WTC11 (cell line): Measurements from ENCODE around the gene ZCCHC7. TPM values are rescaled to one million over a fixed set of nuclear protein-coding genes. Genes with fewer than 3 reads are reported as not detected.

Experiments
- ATAC-seq: fragments of 200-7000 bp; cut with Tn5 transposase; 2 replicates; pipeline ENCODE4 v1.10.0; 2021; ENCODE audit warnings: mild to moderate bottlenecking, moderate library complexity
- CTCF ChIA-PET: fragments of 300-600 bp; sonication (Branson Sonifier 250); formaldehyde crosslinking; loops from one replicate; lab custom pipeline; 2021; ENCODE audit warnings: antibody characterized with exemption; lab: Charles Lee
- POLR2A ChIA-PET: fragments of 350-600 bp; sonication (Branson Sonifier 250); formaldehyde crosslinking; loops from one replicate; lab custom pipeline; 2021; ENCODE audit warnings: antibody characterized with exemption; lab: Charles Lee
- DNase-seq: peaks from one replicate; pipeline ENCODE4 v3.0.0; 2021; ENCODE audit warnings: low spot score
- H3K27ac Mint-ChIP-seq: 2 replicates; pipeline ENCODE4 v1.8.0; 2021; ENCODE audit warnings: mixed read lengths
- H3K27me3 Mint-ChIP-seq: 2 replicates; pipeline ENCODE4 v1.8.0; 2021; ENCODE audit warnings: low read depth, mild to moderate bottlenecking, moderate library complexity, mixed read lengths
- H3K36me3 Mint-ChIP-seq: 2 replicates; pipeline ENCODE4 v1.8.0; 2021; ENCODE audit warnings: mixed read lengths
- H3K4me1 Mint-ChIP-seq: 2 replicates; pipeline ENCODE4 v1.8.0; 2022; ENCODE audit warnings: mixed read lengths
- H3K4me3 Mint-ChIP-seq: 2 replicates; pipeline ENCODE4 v1.8.0; 2021; ENCODE audit warnings: mild to moderate bottlenecking, moderate library complexity, mixed read lengths
- H3K9me3 Mint-ChIP-seq: 2 replicates; pipeline ENCODE4 v1.8.0; 2021; ENCODE audit warnings: mixed read lengths
- ATF6 ChIP-seq: sonication (generic); formaldehyde crosslinking; IDR thresholded peaks from 2 replicates; pipeline ENCODE4 v1.8.1; 2023; ENCODE audit warnings: mild to moderate bottlenecking, missing genetic modification reagents
- CREB1 ChIP-seq: sonication (generic); formaldehyde crosslinking; IDR thresholded peaks from 2 replicates; pipeline ENCODE4 v1.8.0; 2023; ENCODE audit warnings: mild to moderate bottlenecking, missing genetic modification reagents
- CTCF ChIP-seq: fragments of 200-600 bp; IDR thresholded peaks from 2 replicates; pipeline ENCODE4 v1.8.0; 2022; ENCODE audit warnings: antibody characterized with exemption
- FOXK1 ChIP-seq: sonication (generic); formaldehyde crosslinking; IDR thresholded peaks from 2 replicates; pipeline ENCODE4 v1.8.0; 2022; ENCODE audit warnings: mild to moderate bottlenecking, moderate library complexity, missing genetic modification reagents
- FOXP1 ChIP-seq: sonication (generic); formaldehyde crosslinking; IDR thresholded peaks from 2 replicates; pipeline ENCODE4 v1.8.0; 2022; ENCODE audit warnings: missing genetic modification reagents, mild to moderate bottlenecking, moderate library complexity, borderline replicate concordance
- FOXP4 ChIP-seq: sonication (generic); formaldehyde crosslinking; IDR thresholded peaks from 2 replicates; pipeline ENCODE4 v1.8.0; 2022; ENCODE audit warnings: mild to moderate bottlenecking, missing genetic modification reagents
- GABPB1 ChIP-seq: sonication (generic); formaldehyde crosslinking; IDR thresholded peaks from 2 replicates; pipeline ENCODE4 v1.8.1; 2023; ENCODE audit warnings: mild to moderate bottlenecking, missing genetic modification reagents
- HMGA2 ChIP-seq: fragments of 250-450 bp; sonication (Bioruptor Pico); IDR thresholded peaks from 2 replicates; pipeline ENCODE4 v1.4.0; 2021; ENCODE audit warnings: mild to moderate bottlenecking, moderate library complexity
- IRF1 ChIP-seq: sonication (generic); formaldehyde crosslinking; IDR thresholded peaks from 2 replicates; pipeline ENCODE4 v1.8.0; 2023; ENCODE audit warnings: missing genetic modification reagents
- JUN ChIP-seq: sonication (generic); formaldehyde crosslinking; IDR thresholded peaks from 2 replicates; pipeline ENCODE4 v1.8.0; 2023; ENCODE audit warnings: mild to moderate bottlenecking, missing genetic modification reagents
- NFE2L1 ChIP-seq: sonication (generic); formaldehyde crosslinking; IDR thresholded peaks from 2 replicates; pipeline ENCODE4 v1.8.1; 2023; ENCODE audit warnings: missing genetic modification reagents
- NFYB ChIP-seq: sonication (generic); formaldehyde crosslinking; conservative IDR thresholded peaks from 2 replicates; pipeline ENCODE4 v1.8.0; 2022; ENCODE audit warnings: low read depth, missing genetic modification reagents
- NR2C2 ChIP-seq: sonication (generic); formaldehyde crosslinking; IDR thresholded peaks from 2 replicates; pipeline ENCODE4 v1.8.0; 2022; ENCODE audit warnings: mild to moderate bottlenecking, missing genetic modification reagents
- ZNF219 ChIP-seq: sonication (generic); formaldehyde crosslinking; IDR thresholded peaks from 2 replicates; pipeline ENCODE4 v1.8.0; 2023; ENCODE audit warnings: missing genetic modification reagents, mild to moderate bottlenecking, borderline replicate concordance
- ZNF396 ChIP-seq: fragments of 250-450 bp; sonication (Bioruptor Pico); IDR thresholded peaks from 2 replicates; pipeline ENCODE4 v1.8.0; 2021; ENCODE audit warnings: mild to moderate bottlenecking, moderate library complexity, borderline replicate concordance
- ZNF512 ChIP-seq: sonication (generic); formaldehyde crosslinking; IDR thresholded peaks from 2 replicates; pipeline ENCODE4 v1.8.1; 2022; ENCODE audit warnings: missing genetic modification reagents, borderline replicate concordance
- total RNA-seq: library from RNA; stranded (reverse); gene quantifications from 3 replicates; pipeline ENCODE4 v1.2.3, GENCODE V29; 2021

The ZCCHC7 gene
- total RNA-seq, 1 experiment from 2014 or later: 30.1 TPM

GRCh38 chr9:37117956-37118355 lies 2.4 kb upstream of the ZCCHC7 start:
- ATAC-seq (no peak), DNase-seq (no peak)
- Mint-ChIP-seq H3K27ac (no peak overlapping the region), H3K4me1 (peaks cover 30% of the 10 kb centered on the region)
- CTCF ChIA-PET: interaction anchor here (1.0 kb wide), 1 partner anchor 122 kb away, joined by 4 read pairs; no protein-coding TSS in a partner anchor
- TF ChIP-seq FOXK1 (no peak), HMGA2 (CRISPR knock-in tag) (peak; percentile 96)
- TF ChIP-seq, all 79 proteins: peak for 1
- Mint-ChIP-seq H3K36me3 (peaks cover 6% of the 10 kb centered on the region), H3K4me3 (no peak overlapping the region), H3K9me3 (peaks cover 6% of the 10 kb centered on the region), H3K27me3 (peaks cover 14% of the 10 kb centered on the region)
- POLR2A ChIA-PET: no interaction called here

GRCh38 chr9:37119360-37119759 lies 1.0 kb upstream of the ZCCHC7 start:
- DNase-seq: no peak
- Mint-ChIP-seq H3K27ac (no peak overlapping the region; the same call in 1 of the 2 replicates), H3K4me1 (peaks cover 33% of the 10 kb centered on the region), H3K27me3 (peaks cover 14% of the 10 kb centered on the region), H3K9me3 (peaks cover 6% of the 10 kb centered on the region), H3K4me3 (peak overlapping the region; percentile 97), H3K36me3 (peaks cover 6% of the 10 kb centered on the region)
- no peak for ATAC-seq
- POLR2A ChIA-PET: interaction anchor here (0.6 kb wide), 1 partner anchor 60 kb away, joined by 4 read pairs; no protein-coding TSS in a partner anchor
- CTCF ChIA-PET: interaction anchor here (0.5 to 3.2 kb wide), 4 partner anchors 24 to 143 kb away, joined by 3 to 20 read pairs (median 8); no protein-coding TSS in a partner anchor
- TF ChIP-seq NFE2L1 (CRISPR knock-in tag) (no peak), ATF6 (CRISPR knock-in tag) (no peak), NR2C2 (CRISPR knock-in tag) (no peak), ZNF396 (no peak), FOXP1 (CRISPR knock-in tag) (no peak), CREB1 (CRISPR knock-in tag) (no peak), CTCF (no peak), ZNF219 (no peak), NFYB (CRISPR knock-in tag) (no peak), IRF1 (no peak), GABPB1 (CRISPR knock-in tag) (no peak), ZNF512 (CRISPR knock-in tag) (no peak), FOXP4 (CRISPR knock-in tag) (no peak), JUN (no peak)
